H9 (cell line): ENCODE measurements around the gene WDR20. TPM values are rescaled to one million over a fixed set of nuclear protein-coding genes. Genes with fewer than 3 reads are reported as not detected.

Source experiments
- DNase-seq: peaks from one replicate; pipeline ENCODE4 v3.0.0-alpha.2; 2017
- H2AFZ ChIP-seq: one replicate; pipeline ENCODE4 v1.6.1; 2013; ENCODE audit warnings: mild to moderate bottlenecking, low read length, control low read depth, moderate library complexity
- H2AK5ac ChIP-seq: 2 replicates; pipeline ENCODE4 v1.6.1; 2013; ENCODE audit warnings: low read length, control low read depth, mixed read lengths; ENCODE audit not compliant: insufficient read length
- H2BK120ac ChIP-seq: one replicate; pipeline ENCODE4 v1.6.1; 2013; ENCODE audit warnings: low read depth, mild to moderate bottlenecking, low read length, control low read depth, inconsistent platforms; ENCODE audit not compliant: poor library complexity, severe bottlenecking
- H2BK12ac ChIP-seq: 2 replicates; pipeline ENCODE4 v1.6.1; 2013; ENCODE audit warnings: low read length, control low read depth, mixed read lengths, low read depth; ENCODE audit not compliant: insufficient read length
- H2BK15ac ChIP-seq: 2 replicates; pipeline ENCODE4 v1.6.1; 2013; ENCODE audit warnings: low read depth, low read length, control low read depth
- H2BK20ac ChIP-seq: one replicate; pipeline ENCODE4 v1.6.1; 2013; ENCODE audit warnings: low read depth, mild to moderate bottlenecking, low read length, control low read depth, inconsistent platforms; ENCODE audit not compliant: poor library complexity, severe bottlenecking
- H2BK5ac ChIP-seq: 2 replicates; pipeline ENCODE4 v1.6.1; 2013; ENCODE audit warnings: low read length, control low read depth, mixed read lengths; ENCODE audit not compliant: insufficient read length
- H3K14ac ChIP-seq: 2 replicates; pipeline ENCODE4 v1.6.1; 2013; ENCODE audit warnings: low read length, control low read depth; ENCODE audit not compliant: insufficient read depth
- H3K18ac ChIP-seq: 2 replicates; pipeline ENCODE4 v1.6.1; 2013; ENCODE audit warnings: low read depth, mild to moderate bottlenecking, mixed read lengths, low read length, control low read depth; ENCODE audit not compliant: insufficient read length
- H3K23ac ChIP-seq: 2 replicates; pipeline ENCODE4 v1.6.1; 2013; ENCODE audit warnings: low read length, control low read depth, mixed read lengths, low read depth; ENCODE audit not compliant: insufficient read length
- H3K23me2 ChIP-seq: 2 replicates; pipeline ENCODE4 v1.6.1; 2013; ENCODE audit warnings: low read depth, mild to moderate bottlenecking, mixed read lengths, low read length, control low read depth; ENCODE audit not compliant: insufficient read length, poor library complexity, severe bottlenecking
- H3K27ac ChIP-seq: 2 replicates; pipeline ENCODE4 v1.5.1; 2013; ENCODE audit warnings: low read length, control low read depth, mixed read lengths, low read depth; ENCODE audit not compliant: insufficient read length
- H3K27me3 ChIP-seq: 2 replicates; pipeline ENCODE4 v1.6.1; 2013; ENCODE audit warnings: low read length, control low read depth, inconsistent platforms; ENCODE audit not compliant: insufficient read depth
- H3K4ac ChIP-seq: 2 replicates; pipeline ENCODE4 v1.6.1; 2013; ENCODE audit warnings: low read depth, mild to moderate bottlenecking, control low read depth, inconsistent platforms, low read length, moderate library complexity
- H3K4me1 ChIP-seq: 2 replicates; pipeline ENCODE4 v1.6.1; 2013; ENCODE audit warnings: low read length, control low read depth, inconsistent platforms; ENCODE audit not compliant: insufficient read depth
- H3K4me2 ChIP-seq: 2 replicates; pipeline ENCODE4 v1.6.1; 2013; ENCODE audit warnings: low read length, control low read depth, mixed read lengths; ENCODE audit not compliant: insufficient read length, insufficient read depth
- H3K56ac ChIP-seq: 2 replicates; pipeline ENCODE4 v1.6.1; 2013; ENCODE audit warnings: low read depth, mild to moderate bottlenecking, mixed read lengths, low read length, control low read depth; ENCODE audit not compliant: insufficient read length
- H3K79me1 ChIP-seq: 2 replicates; pipeline ENCODE4 v1.6.1; 2013; ENCODE audit warnings: low read depth, mild to moderate bottlenecking, moderate library complexity, low read length, control low read depth, inconsistent platforms; ENCODE audit not compliant: insufficient read depth, poor library complexity, severe bottlenecking
- H3K79me2 ChIP-seq: 2 replicates; pipeline ENCODE4 v1.6.1; 2013; ENCODE audit warnings: low read length, control low read depth, inconsistent platforms; ENCODE audit not compliant: insufficient read depth
- H3K9ac ChIP-seq: 2 replicates; pipeline ENCODE4 v1.6.1; 2013; ENCODE audit warnings: low read length, control low read depth, mixed read lengths; ENCODE audit not compliant: insufficient read length; ENCODE audit errors: extremely low read depth
- H3K9me3 ChIP-seq: one replicate; pipeline ENCODE4 v1.6.1; 2013; ENCODE audit warnings: low read depth, low read length, inconsistent platforms; ENCODE audit not compliant: control insufficient read depth
- H3T11ph ChIP-seq: one replicate; pipeline ENCODE4 v1.6.1; 2013; ENCODE audit warnings: mild to moderate bottlenecking, low read length, control low read depth, inconsistent platforms
- H4K20me1 ChIP-seq: one replicate; pipeline ENCODE4 v1.6.1; 2013; ENCODE audit not compliant: control insufficient read depth, insufficient read length, insufficient read depth
- H4K5ac ChIP-seq: 2 replicates; pipeline ENCODE4 v1.6.1; 2013; ENCODE audit warnings: low read depth, mild to moderate bottlenecking, mixed read lengths, low read length, control low read depth; ENCODE audit not compliant: insufficient read length
- H4K8ac ChIP-seq: replicated peaks from 2 replicates; pipeline ENCODE4 v1.6.1; 2013; ENCODE audit warnings: low read length, control low read depth, mixed read lengths, low read depth; ENCODE audit not compliant: insufficient read length
- H4K91ac ChIP-seq: 2 replicates; pipeline ENCODE4 v1.6.1; 2013; ENCODE audit warnings: low read depth, mild to moderate bottlenecking, moderate library complexity, mixed read lengths, low read length, control low read depth; ENCODE audit not compliant: insufficient read length
- H3K27ac Mint-ChIP-seq, 3 experiments: 2 replicates in 2 of 3; 3 replicates in 1 of 3; pipeline ENCODE4 v1.8.0; 2020 to 2021; ENCODE audit warnings: mixed read lengths in 3 of 3, mild to moderate bottlenecking in 1 of 3, moderate library complexity in 1 of 3
- H3K27me3 Mint-ChIP-seq: 2 replicates; pipeline ENCODE4 v1.8.0; 2021; ENCODE audit warnings: low read depth, mild to moderate bottlenecking, moderate library complexity, mixed read lengths
- H3K36me3 Mint-ChIP-seq, 3 experiments: 2 replicates in 2 of 3; 3 replicates in 1 of 3; pipeline ENCODE4 v1.8.0; 2020 to 2021; ENCODE audit warnings: low read depth in 3 of 3, mixed read lengths in 3 of 3; ENCODE audit not compliant: insufficient read depth in 1 of 3
- H3K4me1 Mint-ChIP-seq, 2 experiments: 2 replicates each; pipeline ENCODE4 v1.8.0; 2020; ENCODE audit warnings: mixed read lengths in 2 of 2
- H3K4me3 Mint-ChIP-seq, 2 experiments: 2 replicates in 1 of 2; 3 replicates in 1 of 2; pipeline ENCODE4 v1.8.0; 2020 to 2021; ENCODE audit warnings: mild to moderate bottlenecking in 2 of 2, mixed read lengths in 2 of 2, moderate library complexity in 1 of 2
- H3K9me3 Mint-ChIP-seq, 2 experiments: 2 replicates in 1 of 2; 3 replicates in 1 of 2; pipeline ENCODE4 v1.8.0; 2020; ENCODE audit warnings: mild to moderate bottlenecking in 2 of 2, mixed read lengths in 2 of 2, moderate library complexity in 1 of 2
- WGBS: extraction: QIAGEN DNeasy Blood & Tissue Kit; methylation state at CpG from one replicate; pipeline ENCODE4 v1.1.7; 2013; ENCODE audit warnings: missing lambda C conversion rate, low lambda C conversion rate, mixed read lengths; ENCODE audit not compliant: insufficient read length; ENCODE audit errors: extremely low coverage; 5-methylcytosine and 5-hydroxymethylcytosine counted together
- total RNA-seq: library from RNA; stranded (reverse); gene quantifications from 2 replicates; pipeline ENCODE4 v1.2.1, GENCODE V29; 2021
- TF ChIP-seq, protein P1 (sequence below): fragments of 200-600 bp; sonication (generic); conservative IDR thresholded peaks from 3 replicates; pipeline ENCODE4 v1.8.0; 2021; ENCODE audit warnings: antibody characterized with exemption, mild to moderate bottlenecking

WDR20 gene
- total RNA-seq, 1 experiment from 2014 or later = 31.6 TPM

DNA sequence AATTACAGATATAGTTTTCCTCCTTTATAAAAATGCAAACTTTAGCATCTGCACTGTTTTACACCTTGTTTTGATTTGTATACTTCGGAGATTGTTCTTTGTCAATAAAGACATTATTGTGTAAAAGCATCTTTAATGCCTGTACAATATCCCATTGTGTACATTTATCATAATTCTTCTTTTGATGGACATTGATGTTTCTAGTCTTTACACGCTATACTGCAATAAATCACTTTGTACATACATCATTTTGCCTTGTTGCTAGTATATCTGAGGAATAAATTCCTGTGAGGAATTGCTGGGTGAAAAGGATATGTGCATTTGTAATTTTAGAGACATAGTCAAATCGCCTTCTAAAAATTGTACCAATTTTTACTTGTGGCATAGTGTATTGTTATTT, 30.4 kb downstream of the WDR20 start:
- Histone ChIP-seq H4K5ac (no peak overlapping the region), H2BK15ac (no peak overlapping the region), H4K20me1 (no peaks in the 10 kb centered on the region), H3T11ph (no peak overlapping the region), H2BK120ac (no peak overlapping the region), H3K79me2 (peaks cover 2% of the 10 kb centered on the region; the same call in 1 of the 2 replicates), H3K14ac (no peak overlapping the region), H3K23me2 (no peaks in the 10 kb centered on the region), H3K23ac (no peak overlapping the region), H3K18ac (no peak overlapping the region), H3K27me3 (no peaks in the 10 kb centered on the region), H3K79me1 (peaks cover 5% of the 10 kb centered on the region), H3K4ac (no peak overlapping the region), H2AK5ac (no peak overlapping the region), H2BK5ac (no peak overlapping the region), H2BK20ac (no peak overlapping the region), H3K4me1 (no peaks in the 10 kb centered on the region), H2AFZ (no peak overlapping the region), H3K9ac (no peak overlapping the region), H2BK12ac (no peak overlapping the region), H4K8ac (no peak overlapping the region), H4K91ac (no peak overlapping the region), H3K4me2 (no peak overlapping the region), H3K27ac (no peak overlapping the region), H3K56ac (no peak overlapping the region), H3K9me3 (no peaks in the 10 kb centered on the region)
- no CpG with 5 or more reads among the region's 3 CpGs for WGBS
- TF ChIP-seq, protein P1, sequence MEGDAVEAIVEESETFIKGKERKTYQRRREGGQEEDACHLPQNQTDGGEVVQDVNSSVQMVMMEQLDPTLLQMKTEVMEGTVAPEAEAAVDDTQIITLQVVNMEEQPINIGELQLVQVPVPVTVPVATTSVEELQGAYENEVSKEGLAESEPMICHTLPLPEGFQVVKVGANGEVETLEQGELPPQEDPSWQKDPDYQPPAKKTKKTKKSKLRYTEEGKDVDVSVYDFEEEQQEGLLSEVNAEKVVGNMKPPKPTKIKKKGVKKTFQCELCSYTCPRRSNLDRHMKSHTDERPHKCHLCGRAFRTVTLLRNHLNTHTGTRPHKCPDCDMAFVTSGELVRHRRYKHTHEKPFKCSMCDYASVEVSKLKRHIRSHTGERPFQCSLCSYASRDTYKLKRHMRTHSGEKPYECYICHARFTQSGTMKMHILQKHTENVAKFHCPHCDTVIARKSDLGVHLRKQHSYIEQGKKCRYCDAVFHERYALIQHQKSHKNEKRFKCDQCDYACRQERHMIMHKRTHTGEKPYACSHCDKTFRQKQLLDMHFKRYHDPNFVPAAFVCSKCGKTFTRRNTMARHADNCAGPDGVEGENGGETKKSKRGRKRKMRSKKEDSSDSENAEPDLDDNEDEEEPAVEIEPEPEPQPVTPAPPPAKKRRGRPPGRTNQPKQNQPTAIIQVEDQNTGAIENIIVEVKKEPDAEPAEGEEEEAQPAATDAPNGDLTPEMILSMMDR = no peak
- Mint-ChIP-seq H3K4me1 (peaks cover 10 to 13% of the 10 kb centered on the region in 2 experiments), H3K36me3 (peaks cover 0 to 4% (median 4%) of the 10 kb centered on the region in 3 experiments; a peak in 4 of 7 replicates), H3K4me3 (no peak overlapping the region), H3K9me3 (no peaks in the 10 kb centered on the region; a peak in 1 of 5 replicates), H3K27me3 (no peaks in the 10 kb centered on the region), H3K27ac (no peak overlapping the region)
- DNase-seq = no peak
